NAMALWA (cell line): ENCODE results near the gene UPK3A.
"Not testable (repeated sequence)": the region's sequence is repeated elsewhere in the genome, so short reads cannot be mapped to it uniquely, and the experiment has no call there.

Experiments
- DNase-seq: peaks from one replicate; pipeline ENCODE4 v3.0.0-alpha.2; 2015; ENCODE audit warnings: low spot score

Gene UPK3A

DNA sequence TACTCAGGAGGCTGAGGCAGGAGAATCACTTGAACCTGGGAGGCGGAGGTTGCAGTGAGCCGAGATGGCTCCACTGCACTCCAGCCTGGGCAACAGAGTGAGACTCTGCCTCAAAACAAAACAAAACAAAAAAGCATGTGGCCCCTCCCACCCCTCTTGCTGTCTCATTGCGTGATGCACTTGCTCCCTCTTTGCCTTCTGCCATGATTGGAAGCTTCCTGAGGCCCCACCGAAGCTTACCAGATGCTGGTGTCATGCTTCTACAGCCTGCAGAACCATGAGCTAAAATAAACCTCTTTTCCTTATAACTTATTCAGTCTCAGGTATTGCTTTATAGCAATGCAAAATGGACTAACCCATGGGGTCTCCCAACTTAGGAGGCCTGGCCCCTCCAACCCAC is 26.8 kb upstream of the UPK3A start:
- DNase-seq = not testable (repeated sequence)

GRCh38 chr22:45259754-45260394 is 24.9 kb upstream of the UPK3A start:
- no peak for DNase-seq

DNA sequence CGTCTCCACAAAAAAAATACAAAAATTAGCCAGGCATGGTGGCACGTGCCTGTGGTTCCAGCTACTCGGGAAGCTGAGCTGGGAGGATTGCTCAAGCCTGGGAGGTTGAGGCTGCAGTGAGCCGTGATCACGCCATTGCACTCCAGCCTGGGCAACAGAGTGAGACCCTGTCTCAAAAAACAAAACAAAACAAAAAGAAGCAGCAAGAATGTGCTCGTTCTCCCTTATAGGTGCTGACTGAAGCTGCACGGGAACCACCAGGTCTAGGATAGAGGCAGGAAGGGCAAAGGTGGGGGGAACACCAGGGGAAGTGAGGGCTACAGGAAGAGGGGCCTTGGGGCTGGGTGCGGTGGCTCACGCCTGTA is 24.4 kb upstream of the UPK3A start:
- DNase-seq = not testable (repeated sequence)

DNA sequence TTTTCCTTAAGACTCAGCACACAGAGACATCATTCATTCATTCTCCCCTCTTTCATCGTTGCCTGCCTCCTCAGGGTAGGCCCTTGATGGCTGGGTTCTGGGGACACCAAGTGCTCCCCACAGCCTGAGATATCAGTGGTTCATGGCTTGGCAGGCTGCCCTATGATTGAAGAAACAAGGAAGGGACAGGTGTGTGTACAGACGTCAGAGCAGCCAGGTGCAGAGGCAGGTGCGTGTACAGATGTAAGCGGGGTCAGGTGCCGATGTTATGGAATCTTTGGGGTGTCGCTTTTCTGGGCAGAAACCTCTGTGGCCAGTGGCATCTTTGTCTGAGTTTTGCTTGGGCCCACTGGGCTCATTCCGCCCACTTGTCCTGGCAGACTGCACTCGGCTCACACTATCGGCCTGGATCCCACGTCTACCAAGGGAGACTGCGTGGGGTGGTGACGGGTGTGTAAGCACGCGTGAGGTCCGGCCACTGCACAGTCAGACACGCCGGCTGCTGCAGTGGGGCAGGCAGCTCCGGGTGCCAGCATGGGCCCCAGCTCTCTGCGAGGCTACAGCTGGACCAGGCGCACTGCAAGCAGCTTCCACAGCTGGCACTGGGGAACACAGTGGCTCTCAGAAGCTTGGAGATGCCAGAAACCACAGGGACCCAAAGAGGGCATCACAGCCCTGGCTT is 23.2 kb upstream of the UPK3A start:
- peak; percentile 51 for DNase-seq

DNA sequence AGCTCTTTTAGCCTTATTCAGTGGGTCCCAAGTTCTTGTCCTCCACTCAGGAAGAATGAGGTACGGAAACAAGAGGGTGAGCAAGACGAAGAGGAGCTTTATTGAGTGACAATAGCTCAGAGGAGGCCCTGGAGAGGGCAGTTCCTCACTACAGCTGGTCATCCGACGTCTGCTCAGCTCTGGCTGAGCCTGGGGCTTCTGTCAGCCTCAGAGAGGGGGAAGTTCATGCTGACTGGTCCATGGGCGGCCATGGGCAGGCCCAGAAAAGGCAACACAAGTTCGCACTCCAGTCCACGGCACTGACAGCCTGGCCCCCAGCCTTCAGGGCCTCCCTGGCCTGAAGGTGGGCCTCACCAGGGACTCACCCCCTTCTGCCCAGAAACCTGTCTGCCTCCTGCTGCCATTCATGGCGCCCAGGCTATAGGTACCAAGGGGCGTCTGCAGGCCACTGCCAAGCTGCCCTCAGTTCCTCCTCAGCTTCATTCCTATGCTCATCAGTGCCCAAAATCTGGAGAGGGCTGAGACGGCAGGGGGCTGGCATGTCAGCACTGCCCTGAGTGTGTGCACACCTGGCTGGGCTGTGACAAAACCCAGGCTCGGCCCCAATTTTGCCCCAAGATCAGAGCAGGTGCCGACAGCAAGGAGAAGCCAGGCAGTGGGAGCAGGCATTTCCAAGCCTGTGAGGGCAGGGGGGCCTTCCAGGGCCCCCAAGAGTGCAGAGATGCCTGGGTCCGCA is 22.4 kb upstream of the UPK3A start:
- DNase-seq = peak; percentile 28

- DNase-seq = peak; percentile 77
Measured at GRCh38 chr22:45262931-45263462, 21.8 kb upstream of the UPK3A start.

DNA sequence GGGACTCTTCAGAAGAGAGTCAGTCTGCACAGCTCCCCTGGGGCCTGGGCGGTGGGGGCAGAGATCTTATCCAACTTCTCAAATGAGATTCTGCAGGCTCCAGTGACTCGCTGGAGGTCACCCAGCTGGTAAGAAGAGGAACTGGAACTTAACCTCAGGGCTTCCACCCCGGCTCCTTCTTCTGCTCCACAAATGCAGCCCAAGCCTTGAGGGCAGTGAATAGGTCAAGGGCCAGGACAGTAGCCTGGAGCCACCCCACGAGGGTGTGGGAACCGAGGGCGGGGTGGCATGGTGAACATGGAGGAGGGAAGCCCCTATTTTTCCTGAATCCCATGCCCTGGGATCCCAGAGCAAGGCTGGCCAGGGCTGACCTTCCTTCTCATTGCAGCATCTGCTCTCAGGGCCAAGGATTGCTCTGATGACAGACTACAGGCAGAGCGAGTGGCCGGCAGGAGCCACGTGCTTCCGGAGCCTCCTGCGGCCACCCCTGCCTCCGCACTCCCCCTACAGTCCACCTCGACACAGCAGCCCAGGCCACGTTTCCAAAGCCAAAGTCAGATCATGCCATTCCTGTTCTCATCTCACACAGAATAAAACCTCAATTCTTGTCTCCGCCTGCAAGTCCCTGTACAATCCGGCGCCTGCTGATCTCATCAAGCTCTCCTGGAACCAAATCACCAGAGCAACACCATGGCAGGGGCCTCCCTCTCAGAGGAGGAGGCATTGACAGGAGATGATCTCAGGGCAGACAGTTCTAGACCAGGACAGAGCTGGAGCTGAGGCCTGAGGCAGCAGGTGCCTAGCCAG is 21.1 kb upstream of the UPK3A start:
- peak; percentile 97 for DNase-seq

GRCh38 chr22:45265535-45265934 is 19.2 kb upstream of the UPK3A start:
- DNase-seq = no peak

GRCh38 chr22:45268167-45268957 is 16.4 kb upstream of the UPK3A start:
- no peak for DNase-seq

- DNase-seq = peak; percentile 86
Measured at GRCh38 chr22:45268958-45269844, 15.5 kb upstream of the UPK3A start.

- DNase-seq = no peak
Measured at GRCh38 chr22:45270095-45271020, 14.4 kb upstream of the UPK3A start.

- DNase-seq = no peak
Measured at GRCh38 chr22:45271667-45272201, 13.0 kb upstream of the UPK3A start.

DNA sequence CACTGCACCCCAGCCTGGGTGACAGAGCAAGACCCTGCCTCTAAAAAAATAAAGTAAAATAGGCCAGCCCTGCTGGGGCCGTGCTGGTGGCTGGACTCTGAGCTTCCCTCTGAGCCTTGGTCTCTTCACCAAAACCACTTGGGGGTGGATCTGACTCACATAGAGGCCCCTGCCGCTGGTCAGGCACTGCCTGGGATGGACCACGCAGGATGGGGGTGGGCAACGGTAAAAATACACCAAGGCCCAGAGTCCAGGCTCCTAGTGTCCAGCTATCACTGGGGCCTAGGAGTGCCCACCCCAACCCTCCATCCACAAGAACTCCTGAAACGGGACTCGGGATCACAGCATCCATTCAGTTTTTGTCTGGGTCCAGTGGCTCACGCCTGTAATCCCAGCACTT is 12.3 kb upstream of the UPK3A start:
- no peak for DNase-seq

- no peak for DNase-seq
Measured at GRCh38 chr22:45273452-45274075, 11.2 kb upstream of the UPK3A start.

- DNase-seq = no peak
Measured at GRCh38 chr22:45276507-45277105, 8.1 kb upstream of the UPK3A start.

DNA sequence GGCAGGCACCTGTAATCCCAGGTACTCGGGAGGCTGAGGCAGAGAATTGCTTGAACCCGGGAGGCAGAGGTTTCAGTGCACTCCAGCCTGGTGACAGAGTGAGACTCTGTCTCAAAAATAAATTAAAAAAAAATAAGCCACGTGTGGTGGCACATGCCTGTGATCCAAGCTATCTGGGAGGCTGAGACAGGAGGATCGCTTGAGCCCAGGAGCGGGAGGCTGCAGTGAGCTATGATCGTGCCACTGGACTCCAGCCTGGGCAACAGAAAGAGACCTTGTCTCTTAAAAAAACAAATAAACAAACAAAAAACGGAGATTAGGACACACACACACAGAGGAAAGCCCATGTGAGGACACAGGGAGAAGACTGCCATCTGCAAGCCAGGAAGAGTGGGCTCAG is 7.0 kb upstream of the UPK3A start:
- not testable (repeated sequence) for DNase-seq

DNA sequence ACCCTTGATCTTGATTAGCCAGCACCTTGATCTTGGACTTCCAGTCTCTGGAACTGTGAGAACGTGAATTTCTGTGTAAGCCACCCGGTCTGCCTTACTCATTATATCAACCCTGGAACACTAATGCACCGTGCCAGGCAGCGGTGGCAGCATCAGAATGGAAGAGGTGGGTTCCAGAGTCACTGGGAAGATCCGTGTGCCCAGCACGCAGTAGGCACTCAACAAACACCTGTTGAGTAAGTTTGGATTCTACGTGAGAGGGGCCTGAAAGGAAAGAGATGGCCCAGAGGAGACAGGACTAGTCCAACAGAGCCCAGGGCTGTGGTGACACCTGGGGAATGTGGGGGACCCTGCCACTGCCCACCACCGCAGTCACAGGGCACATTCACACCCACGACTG is 6.6 kb upstream of the UPK3A start:
- DNase-seq = no peak

DNA sequence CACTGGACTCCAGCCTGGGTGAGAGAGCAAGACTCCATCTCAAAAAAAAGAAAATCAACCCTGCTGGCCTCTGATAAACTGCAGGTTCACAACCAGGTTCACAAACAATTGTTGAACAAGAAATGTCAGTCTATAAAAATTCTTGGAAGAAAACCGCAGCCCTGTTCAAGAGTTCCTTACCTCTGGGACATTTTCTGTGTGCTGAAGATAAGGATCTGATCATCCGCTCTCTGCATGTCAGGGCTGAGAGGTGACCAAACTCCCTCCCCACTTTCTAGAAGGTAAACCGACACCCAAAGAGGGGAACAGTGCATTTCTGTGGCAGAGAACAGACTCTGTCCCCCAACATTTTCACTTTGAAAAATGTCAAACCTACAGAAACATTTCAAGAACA is 4.2 kb upstream of the UPK3A start:
- DNase-seq = no peak
